ENCODE measurements around the gene SAMD7.

Gene SAMD7

GRCh38 chr3:169913323-169913722, 2.0 kb downstream of the SAMD7 start:
- no peak for DNase-seq (ENCODE audit: low spot score)

- DNase-seq (ENCODE audit: low spot score): peak; percentile 13
Observed at GRCh38 chr3:169914321-169914720, 2.9 kb downstream of the SAMD7 start.

GRCh38 chr3:169923189-169923588, 11.8 kb downstream of the SAMD7 start:
- DNase-seq (ENCODE audit: low spot score): no peak

GRCh38 chr3:169923831-169924230, 12.5 kb downstream of the SAMD7 start:
- DNase-seq (ENCODE audit: low spot score): no peak

GRCh38 chr3:169929830-169930519, 18.6 kb downstream of the SAMD7 start:
- no peak for DNase-seq (ENCODE audit: low spot score)

- DNase-seq (ENCODE audit: low spot score): no peak
Observed at GRCh38 chr3:169930843-169931242, 19.5 kb downstream of the SAMD7 start.

- DNase-seq (ENCODE audit: low spot score): no peak
Observed at GRCh38 chr3:169931747-169932520, 20.6 kb downstream of the SAMD7 start.

GRCh38 chr3:169939320-169939719, 27.9 kb downstream of the SAMD7 start:
- no peak for DNase-seq (ENCODE audit: low spot score)

GRCh38 chr3:169939751-169940150, 28.4 kb downstream of the SAMD7 start:
- no peak for DNase-seq (ENCODE audit: low spot score)

- no peak for DNase-seq (ENCODE audit: low spot score)
Observed at GRCh38 chr3:169940470-169941181, 29.3 kb downstream of the SAMD7 start.

GRCh38 chr3:169945313-169945712, 33.9 kb downstream of the SAMD7 start:
- no peak for DNase-seq (ENCODE audit: low spot score)

GRCh38 chr3:169946336-169946735, 35.0 kb downstream of the SAMD7 start:
- DNase-seq (ENCODE audit: low spot score): no peak

GRCh38 chr3:169948559-169949448, 37.4 kb downstream of the SAMD7 start:
- DNase-seq (ENCODE audit: low spot score): no peak

GRCh38 chr3:169952045-169952444, 40.7 kb downstream of the SAMD7 start:
- no peak for DNase-seq (ENCODE audit: low spot score)

GRCh38 chr3:169953462-169954141, 42.2 kb downstream of the SAMD7 start:
- no peak for DNase-seq (ENCODE audit: low spot score)

- DNase-seq (ENCODE audit: low spot score): no peak
Observed at GRCh38 chr3:169954142-169954756, 42.9 kb downstream of the SAMD7 start.

GRCh38 chr3:169955406-169955805, 44.0 kb downstream of the SAMD7 start:
- DNase-seq (ENCODE audit: low spot score): no peak

GRCh38 chr3:169964176-169964575, 52.8 kb downstream of the SAMD7 start:
- DNase-seq (ENCODE audit: low spot score): peak; percentile 14

- DNase-seq (ENCODE audit: low spot score): no peak
Observed at GRCh38 chr3:169965562-169966427, 54.4 kb downstream of the SAMD7 start.

GRCh38 chr3:169966428-169966950, 55.1 kb downstream of the SAMD7 start, which contains the start of gene SEC62:
TSS of gene SEC62 (plus strand) at chr3:169966807. CDS start at chr3:169966823, 16 bp downstream.
- DNase-seq (ENCODE audit: low spot score): peak; percentile 85
